Karpas-422 (cell line): ENCODE results near the gene BUB1. TPM values are rescaled to one million over a fixed set of nuclear protein-coding genes. Genes with fewer than 3 reads are reported as not detected.
"Not testable (repeated sequence)": the region's sequence is repeated elsewhere in the genome, so short reads cannot be mapped to it uniquely, and the experiment has no call there.

Source experiments
- DNase-seq: peaks from one replicate; pipeline ENCODE4 v3.0.0-alpha.2; 2015
- H2AFZ ChIP-seq: fragments of 200-600 bp; sonication (generic); 2 replicates; pipeline ENCODE4 v1.6.1; 2014; ENCODE audit warnings: antibody characterized with exemption, low read length, mixed read lengths
- H3K27ac ChIP-seq: fragments of 200-600 bp; sonication (generic); 2 replicates; pipeline ENCODE4 v1.5.1; 2014; ENCODE audit warnings: mild to moderate bottlenecking, low read length, moderate library complexity
- H3K27me3 ChIP-seq: fragments of 200-600 bp; sonication (generic); 2 replicates; pipeline ENCODE4 v1.6.1; 2014; ENCODE audit warnings: low read length, mixed read lengths
- H3K36me3 ChIP-seq: fragments of 200-600 bp; sonication (generic); 2 replicates; pipeline ENCODE4 v1.6.1; 2014; ENCODE audit warnings: low read length, mixed read lengths; ENCODE audit not compliant: insufficient read depth
- H3K4me1 ChIP-seq: fragments of 200-600 bp; sonication (generic); 2 replicates; pipeline ENCODE4 v1.6.1; 2014; ENCODE audit warnings: mild to moderate bottlenecking, low read length, mixed read lengths
- H3K4me2 ChIP-seq: fragments of 200-600 bp; sonication (generic); 2 replicates; pipeline ENCODE4 v1.6.1; 2014; ENCODE audit warnings: low read length, low read depth, mild to moderate bottlenecking; ENCODE audit not compliant: poor library complexity, severe bottlenecking
- H3K4me3 ChIP-seq: fragments of 200-600 bp; sonication (generic); 2 replicates; pipeline ENCODE4 v1.5.1; 2014; ENCODE audit warnings: mild to moderate bottlenecking, antibody characterized with exemption, low read length, mixed read lengths
- H3K79me2 ChIP-seq: fragments of 200-600 bp; sonication (generic); 2 replicates; pipeline ENCODE4 v1.6.1; 2014; ENCODE audit warnings: mild to moderate bottlenecking, low read length, mixed read lengths
- H3K9ac ChIP-seq: fragments of 200-600 bp; sonication (generic); 2 replicates; pipeline ENCODE4 v1.6.0; 2014; ENCODE audit warnings: low read length
- H3K9me2 ChIP-seq: fragments of 200-600 bp; sonication (generic), shearing (Covaris generic); replicated peaks from 2 replicates; pipeline ENCODE4 v1.6.0; 2014; ENCODE audit warnings: mild to moderate bottlenecking, low read length, moderate library complexity; ENCODE audit not compliant: insufficient read depth
- H3K9me3 ChIP-seq: fragments of 300-700, 200-600 bp; sonication (generic); 2 replicates; pipeline ENCODE4 v1.6.1; 2014; ENCODE audit warnings: low read length, mixed read lengths
- H4K20me1 ChIP-seq: fragments of 200-600 bp; sonication (generic); 2 replicates; pipeline ENCODE4 v1.6.1; 2014; ENCODE audit warnings: mild to moderate bottlenecking, antibody characterized with exemption, low read length, low read depth; ENCODE audit not compliant: insufficient read depth
- total RNA-seq: library from RNA; depleted of rRNA; stranded (reverse); fragments of >200 nt; shearing (Covaris generic); gene quantifications from 2 replicates; pipeline ENCODE4 v1.2.3, GENCODE V29; 2014; ENCODE audit warnings: low replicate concordance

The BUB1 gene
- total RNA-seq, 1 experiment from 2014 or later: 60.9 TPM

- H3K36me3 ChIP-seq: no peaks in the 10 kb centered on the region
- no peaks in the 10 kb centered on the region for H3K9me3 ChIP-seq
- H3K9ac ChIP-seq: no peak overlapping the region
- H3K79me2 ChIP-seq: no peaks in the 10 kb centered on the region
- no peak overlapping the region for H2AFZ ChIP-seq
- H3K27me3 ChIP-seq: no peaks in the 10 kb centered on the region
- no peaks in the 10 kb centered on the region for H3K9me2 ChIP-seq
- peaks cover 8% of the 10 kb centered on the region for H3K4me1 ChIP-seq
- H4K20me1 ChIP-seq: no peaks in the 10 kb centered on the region
- no peak overlapping the region for H3K4me2 ChIP-seq
- DNase-seq: no peak
- H3K4me3 ChIP-seq: no peak overlapping the region
- no peak overlapping the region for H3K27ac ChIP-seq
Measured at GRCh38 chr2:110702514-110703380, 24.9 kb upstream of the BUB1 start.

DNA sequence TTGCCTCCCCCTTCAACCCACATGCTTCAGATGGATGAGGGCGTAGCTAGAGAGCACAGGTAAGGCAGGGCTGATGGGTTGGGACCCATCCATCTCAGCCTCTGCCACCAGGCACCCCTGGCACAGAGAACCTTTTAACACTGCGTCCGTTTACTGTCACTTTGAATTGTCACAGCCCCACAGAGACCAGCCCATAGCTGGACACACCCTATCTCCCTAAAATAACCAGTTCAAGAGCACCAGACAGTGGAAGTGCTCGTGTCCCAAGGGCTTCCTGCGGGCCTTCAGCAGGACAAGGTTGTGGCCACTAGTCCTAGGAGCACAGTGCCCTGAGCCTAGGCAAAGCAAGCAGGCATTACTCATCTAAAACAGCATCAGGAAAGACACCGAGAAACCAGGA, 20.4 kb upstream of the BUB1 start:
- DNase-seq, H3K4me2 ChIP-seq: not testable (repeated sequence)

DNA sequence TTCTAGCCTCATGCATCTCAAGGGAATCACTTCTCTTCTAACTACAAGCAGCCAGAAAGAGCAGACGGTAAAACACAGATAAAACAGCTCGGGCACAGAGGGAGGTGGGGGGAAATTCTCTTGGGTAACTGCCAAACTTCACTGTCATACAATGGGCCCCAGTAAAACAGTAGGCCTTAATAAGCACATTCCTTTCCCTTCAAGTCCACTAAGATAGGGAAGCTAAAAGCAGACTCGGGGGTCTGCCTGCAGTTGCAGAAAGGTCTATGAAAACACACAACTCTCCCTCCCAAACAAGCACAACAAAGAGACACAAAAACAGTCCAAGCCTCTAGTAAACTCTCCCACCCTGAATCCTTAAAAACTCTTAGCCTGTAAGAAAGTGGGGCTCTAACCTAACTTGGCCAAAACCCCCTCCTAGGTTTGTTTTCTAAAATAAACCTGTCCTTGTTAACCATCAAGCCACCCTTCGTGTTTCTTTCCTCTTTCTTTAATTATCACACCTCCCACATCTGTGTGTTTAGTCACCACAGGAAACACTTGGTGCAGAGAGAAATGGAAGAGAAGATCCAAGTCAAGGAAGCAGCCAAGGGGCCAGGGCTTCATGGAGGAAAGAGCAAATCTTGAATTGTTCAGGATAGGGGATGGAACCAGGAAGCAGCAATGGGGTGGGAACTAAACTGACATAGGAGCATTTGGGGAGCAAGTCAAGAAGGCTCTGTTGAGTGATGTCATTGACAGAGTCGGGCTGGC, 17.5 kb upstream of the BUB1 start:
- H3K9ac ChIP-seq, H3K4me2 ChIP-seq, H3K9me3 ChIP-seq, H3K4me3 ChIP-seq, H3K36me3 ChIP-seq, H3K4me1 ChIP-seq, DNase-seq, H3K27me3 ChIP-seq, H2AFZ ChIP-seq, H3K79me2 ChIP-seq, H3K27ac ChIP-seq, H4K20me1 ChIP-seq, H3K9me2 ChIP-seq: not testable (repeated sequence)

More for the DNA sequence above, 20.4 kb upstream of the BUB1 start:
- H3K9ac ChIP-seq, H3K27ac ChIP-seq, H3K36me3 ChIP-seq, H3K79me2 ChIP-seq, H3K9me3 ChIP-seq, H3K27me3 ChIP-seq, H3K4me1 ChIP-seq, H2AFZ ChIP-seq, H4K20me1 ChIP-seq, H3K9me2 ChIP-seq, H3K4me3 ChIP-seq: not testable (repeated sequence)

GRCh38 chr2:110691612-110692258, 13.9 kb upstream of the BUB1 start:
- no peak overlapping the region for H3K4me3 ChIP-seq
- H3K9me2 ChIP-seq: no peaks in the 10 kb centered on the region
- no peak for DNase-seq
- H3K36me3 ChIP-seq: no peaks in the 10 kb centered on the region
- H2AFZ ChIP-seq: no peak overlapping the region
- H3K27ac ChIP-seq: no peak overlapping the region
- no peak overlapping the region for H3K9ac ChIP-seq
- H3K4me1 ChIP-seq: peaks cover 14% of the 10 kb centered on the region
- H3K9me3 ChIP-seq: no peaks in the 10 kb centered on the region
- no peaks in the 10 kb centered on the region for H4K20me1 ChIP-seq
- no peak overlapping the region for H3K4me2 ChIP-seq
- H3K27me3 ChIP-seq: 0 out of 2 replicates have a peak, but pooled peaks cover 3% of the 10 kb centered on the region
- no peaks in the 10 kb centered on the region for H3K79me2 ChIP-seq

GRCh38 chr2:110690083-110690965, 12.5 kb upstream of the BUB1 start:
- no peaks in the 10 kb centered on the region for H3K9me3 ChIP-seq
- DNase-seq: no peak

DNA sequence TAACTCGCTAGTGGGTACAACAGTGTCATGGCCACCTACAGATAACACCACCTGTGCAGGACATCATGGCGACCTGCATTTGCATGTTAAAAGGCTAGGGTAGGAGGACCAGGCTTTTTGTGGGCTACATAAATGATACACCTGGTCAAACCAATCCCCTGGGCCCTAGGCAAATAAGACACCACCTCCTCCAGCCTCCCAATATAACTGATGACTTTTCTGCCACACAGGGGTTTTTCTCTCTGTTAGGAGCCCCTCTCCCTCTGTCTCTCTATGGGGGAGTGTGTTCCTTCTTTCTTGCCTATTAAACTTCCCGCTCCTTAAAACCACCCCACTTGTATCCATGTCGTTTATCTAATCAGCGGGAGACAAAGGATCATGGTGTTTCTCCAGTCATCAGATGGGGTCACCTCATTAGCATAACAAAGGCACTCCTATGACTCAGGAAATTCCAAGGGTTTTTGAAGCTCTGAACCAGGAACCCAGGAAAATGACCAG, 10.8 kb upstream of the BUB1 start:
- Histone ChIP-seq H3K9me2 (no peaks in the 10 kb centered on the region), H3K27ac (no peak overlapping the region), H3K79me2 (no peaks in the 10 kb centered on the region), H2AFZ (no peak overlapping the region), H3K4me1 (peaks cover 14% of the 10 kb centered on the region), H3K9me3 (no peaks in the 10 kb centered on the region), H3K9ac (no peak overlapping the region), H3K4me2 (no peak overlapping the region), H3K27me3 (0 out of 2 replicates have a peak, but pooled peaks cover 3% of the 10 kb centered on the region), H3K4me3 (no peak overlapping the region), H4K20me1 (no peaks in the 10 kb centered on the region), H3K36me3 (no peaks in the 10 kb centered on the region)
- no peak for DNase-seq

More at GRCh38 chr2:110690083-110690965, 12.5 kb upstream of the BUB1 start:
- Histone ChIP-seq H3K4me2 (no peak overlapping the region), H3K4me1 (peaks cover 14% of the 10 kb centered on the region), H2AFZ (no peak overlapping the region), H3K79me2 (no peaks in the 10 kb centered on the region), H4K20me1 (no peaks in the 10 kb centered on the region), H3K9ac (no peak overlapping the region), H3K36me3 (no peaks in the 10 kb centered on the region), H3K4me3 (no peak overlapping the region), H3K9me2 (no peaks in the 10 kb centered on the region), H3K27ac (no peak overlapping the region), H3K27me3 (0 out of 2 replicates have a peak, but pooled peaks cover 3% of the 10 kb centered on the region)

DNA sequence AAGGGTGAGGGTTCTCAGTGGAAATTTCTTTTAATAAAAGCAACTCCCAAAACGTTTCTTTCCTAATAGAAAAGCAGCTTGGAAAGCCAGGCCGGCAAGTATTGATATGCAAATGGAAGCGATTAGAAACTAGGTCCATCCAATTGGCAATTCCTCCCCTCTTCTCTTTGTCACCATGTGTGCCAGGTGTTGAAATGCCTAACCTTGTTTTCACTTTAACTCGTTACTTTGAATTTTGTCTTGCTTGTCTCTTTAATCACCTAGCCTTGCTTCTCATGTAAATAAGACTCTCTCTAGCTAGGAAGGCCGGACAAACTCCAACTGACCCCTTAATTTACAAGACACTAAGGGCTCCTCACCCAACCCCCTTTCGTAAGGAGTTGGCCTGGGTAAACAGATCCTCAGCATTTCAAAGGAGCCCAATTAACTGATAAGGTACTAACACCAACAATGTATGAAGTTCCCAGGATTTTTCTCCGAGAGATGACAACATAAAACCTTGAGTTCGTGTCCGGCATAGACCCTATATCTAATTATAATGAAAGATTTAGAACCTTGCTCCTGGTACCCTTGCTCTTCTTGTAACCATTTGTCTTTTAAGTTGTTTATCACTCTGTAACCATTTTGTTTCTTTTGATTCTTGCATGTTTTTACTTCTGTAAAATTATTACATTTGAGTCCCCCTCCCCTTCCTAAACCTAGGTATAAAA, 10.1 kb upstream of the BUB1 start:
- not testable (repeated sequence) for H3K79me2 ChIP-seq, H2AFZ ChIP-seq, DNase-seq, H3K9ac ChIP-seq, H3K9me2 ChIP-seq, H3K27me3 ChIP-seq, H3K27ac ChIP-seq, H3K9me3 ChIP-seq, H3K36me3 ChIP-seq, H3K4me3 ChIP-seq, H4K20me1 ChIP-seq, H3K4me2 ChIP-seq
- peaks cover 14% of the 10 kb centered on the region for H3K4me1 ChIP-seq
